Measurements from ENCODE around the gene FIGN.

Gene FIGN

GRCh38 chr2:163606878-163607277, 128.9 kb downstream of the FIGN start:
- Histone ChIP-seq H3K36me3 (ENCODE audit: insufficient read depth, low read length) (no peaks in the 10 kb centered on the region), H3K27ac (ENCODE audit: low read depth, low read length, poor library complexity, severe bottlenecking) (no peak overlapping the region), H3K4me1 (ENCODE audit: insufficient read depth, low read length, severe bottlenecking) (no peaks in the 10 kb centered on the region), H3F3A (ENCODE audit: insufficient read depth, low read length) (no peaks in the 10 kb centered on the region), H4K20me1 (ENCODE audit: insufficient read depth, low read length) (no peaks in the 10 kb centered on the region), H2AFZ (ENCODE audit: low read length) (no peak overlapping the region), H3K4me2 (ENCODE audit: low read length) (no peak overlapping the region), H3K9me2 (ENCODE audit: low read depth, low read length) (no peaks in the 10 kb centered on the region), H3K9me3 (ENCODE audit: low read length) (no peaks in the 10 kb centered on the region), H3K27me3 (ENCODE audit: insufficient read depth, low read length) (no peaks in the 10 kb centered on the region), H3K9ac (ENCODE audit: low read length) (no peak overlapping the region), H3K79me2 (ENCODE audit: insufficient read depth, low read length) (no peaks in the 10 kb centered on the region), H3K4me3 (ENCODE audit: low read depth, low read length, poor library complexity, severe bottlenecking) (no peak overlapping the region)
- no peak for TF ChIP-seq EZH2 (IDR thresholded peaks at IDR 0.05; ENCODE audit: borderline replicate concordance, low read length)

GRCh38 chr2:163605779-163606178, 130.0 kb downstream of the FIGN start:
- Histone ChIP-seq H3K4me2 (ENCODE audit: low read length) (no peak overlapping the region), H3K4me1 (ENCODE audit: insufficient read depth, low read length, severe bottlenecking) (no peaks in the 10 kb centered on the region), H3F3A (ENCODE audit: insufficient read depth, low read length) (no peaks in the 10 kb centered on the region), H3K9ac (ENCODE audit: low read length) (no peak overlapping the region), H3K4me3 (ENCODE audit: low read depth, low read length, poor library complexity, severe bottlenecking) (no peak overlapping the region), H3K9me3 (ENCODE audit: low read length) (no peaks in the 10 kb centered on the region), H3K27ac (ENCODE audit: low read depth, low read length, poor library complexity, severe bottlenecking) (no peak overlapping the region), H2AFZ (ENCODE audit: low read length) (no peak overlapping the region), H3K36me3 (ENCODE audit: insufficient read depth, low read length) (no peaks in the 10 kb centered on the region), H4K20me1 (ENCODE audit: insufficient read depth, low read length) (no peaks in the 10 kb centered on the region), H3K79me2 (ENCODE audit: insufficient read depth, low read length) (no peaks in the 10 kb centered on the region), H3K27me3 (ENCODE audit: insufficient read depth, low read length) (no peaks in the 10 kb centered on the region), H3K9me2 (ENCODE audit: low read depth, low read length) (no peaks in the 10 kb centered on the region)
- TF ChIP-seq CTCF (IDR thresholded peaks at IDR 0.05; ENCODE audit: low read length) (no peak), EZH2 (IDR thresholded peaks at IDR 0.05; ENCODE audit: borderline replicate concordance, low read length) (no peak)

DNA sequence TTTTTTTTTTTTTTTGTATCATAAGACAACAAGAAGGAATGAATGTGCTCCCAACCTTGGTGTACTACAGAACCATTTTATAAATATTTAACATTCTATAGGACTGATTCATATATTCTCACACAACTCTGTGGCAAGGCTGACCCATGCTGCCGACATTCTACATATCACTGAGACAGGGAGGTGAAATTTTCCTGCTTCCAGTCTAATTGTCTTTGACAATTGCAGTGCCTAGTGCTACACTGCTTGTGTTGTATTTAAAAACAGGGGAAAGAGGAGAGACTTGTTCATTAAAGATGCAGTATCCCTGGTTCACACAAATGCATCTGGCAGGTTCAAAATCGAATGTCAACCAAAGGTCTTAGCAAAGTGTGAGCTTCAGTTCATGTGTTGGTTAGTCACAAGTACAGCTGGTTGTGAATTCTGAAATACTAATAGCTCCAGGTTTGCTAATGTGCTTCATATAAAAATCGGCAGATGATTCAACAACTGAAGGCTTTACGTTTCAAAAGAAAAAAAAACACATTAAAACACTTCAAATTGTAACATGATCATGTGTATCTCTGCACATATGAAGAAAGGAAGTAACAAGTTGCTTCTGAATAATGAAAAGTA, 130.8 kb downstream of the FIGN start:
- H2AFZ ChIP-seq (ENCODE audit: low read length) = no peak overlapping the region
- H3F3A ChIP-seq (ENCODE audit: insufficient read depth, low read length) = no peaks in the 10 kb centered on the region
- no peaks in the 10 kb centered on the region for H3K36me3 ChIP-seq (ENCODE audit: insufficient read depth, low read length)
- no peak overlapping the region for H3K4me3 ChIP-seq (ENCODE audit: low read depth, low read length, poor library complexity, severe bottlenecking)
- H3K9ac ChIP-seq (ENCODE audit: low read length) = no peak overlapping the region
- no peaks in the 10 kb centered on the region for H3K9me3 ChIP-seq (ENCODE audit: low read length)
- H3K27ac ChIP-seq (ENCODE audit: low read depth, low read length, poor library complexity, severe bottlenecking) = no peak overlapping the region
- no peaks in the 10 kb centered on the region for H3K27me3 ChIP-seq (ENCODE audit: insufficient read depth, low read length)
- no peaks in the 10 kb centered on the region for H3K9me2 ChIP-seq (ENCODE audit: low read depth, low read length)
- no peaks in the 10 kb centered on the region for H4K20me1 ChIP-seq (ENCODE audit: insufficient read depth, low read length)
- H3K4me1 ChIP-seq (ENCODE audit: insufficient read depth, low read length, severe bottlenecking) = no peaks in the 10 kb centered on the region
- H3K79me2 ChIP-seq (ENCODE audit: insufficient read depth, low read length) = no peaks in the 10 kb centered on the region
- TF ChIP-seq EZH2 (IDR thresholded peaks at IDR 0.05; ENCODE audit: borderline replicate concordance, low read length) = no peak
- no peak for TF ChIP-seq CTCF (IDR thresholded peaks at IDR 0.05; ENCODE audit: low read length)
- no peak overlapping the region for H3K4me2 ChIP-seq (ENCODE audit: low read length)

GRCh38 chr2:163602196-163602595, 133.6 kb downstream of the FIGN start:
- no peak overlapping the region for H3K4me2 ChIP-seq (ENCODE audit: low read length)
- H3K36me3 ChIP-seq (ENCODE audit: insufficient read depth, low read length) = no peaks in the 10 kb centered on the region
- H3F3A ChIP-seq (ENCODE audit: insufficient read depth, low read length) = no peaks in the 10 kb centered on the region
- no peak overlapping the region for H3K27ac ChIP-seq (ENCODE audit: low read depth, low read length, poor library complexity, severe bottlenecking)
- H3K9me3 ChIP-seq (ENCODE audit: low read length) = no peaks in the 10 kb centered on the region
- no peak overlapping the region for H3K4me3 ChIP-seq (ENCODE audit: low read depth, low read length, poor library complexity, severe bottlenecking)
- no peaks in the 10 kb centered on the region for H3K27me3 ChIP-seq (ENCODE audit: insufficient read depth, low read length)
- no peaks in the 10 kb centered on the region for H4K20me1 ChIP-seq (ENCODE audit: insufficient read depth, low read length)
- H3K9me2 ChIP-seq (ENCODE audit: low read depth, low read length) = no peaks in the 10 kb centered on the region
- no peak for TF ChIP-seq EZH2 (IDR thresholded peaks at IDR 0.05; ENCODE audit: borderline replicate concordance, low read length)
- H2AFZ ChIP-seq (ENCODE audit: low read length) = no peak overlapping the region
- no peaks in the 10 kb centered on the region for H3K4me1 ChIP-seq (ENCODE audit: insufficient read depth, low read length, severe bottlenecking)
- H3K9ac ChIP-seq (ENCODE audit: low read length) = no peak overlapping the region
- no peaks in the 10 kb centered on the region for H3K79me2 ChIP-seq (ENCODE audit: insufficient read depth, low read length)
